SK-N-SH (cell line): ENCODE measurements around the gene ROMO1. TPM values are rescaled to one million over a fixed set of nuclear protein-coding genes. Genes with fewer than 3 reads are reported as not detected.

ENCODE experiments used
- CHD2 ChIP-seq: fragments of 150-350 bp; IDR thresholded peaks from 2 replicates; pipeline ENCODE4 v1.6.1; 2018; ENCODE audit warnings: low read length; ENCODE audit not compliant: partially characterized antibody
- EP300 ChIP-seq, 2 experiments: IDR thresholded peaks; 2 replicates each; pipeline versions ENCODE4 v1.4.0 to v1.6.1; 2012; ENCODE audit warnings: borderline replicate concordance in 1 of 2, low read depth in 1 of 2, low read length in 1 of 2
- FOSL2 ChIP-seq: IDR thresholded peaks from 2 replicates; pipeline ENCODE4 v1.4.0; 2012; ENCODE audit warnings: low read depth, mild to moderate bottlenecking, moderate library complexity, borderline replicate concordance
- FOXJ3 ChIP-seq: sonication (generic); formaldehyde crosslinking; IDR thresholded peaks from 2 replicates; pipeline ENCODE4 v1.5.1; 2020; ENCODE audit warnings: mild to moderate bottlenecking, missing genetic modification reagents
- GATA2 ChIP-seq: sonication (generic); formaldehyde crosslinking; IDR thresholded peaks from 2 replicates; pipeline ENCODE4 v1.5.0; 2020; ENCODE audit warnings: mild to moderate bottlenecking, missing genetic modification reagents
- MAX ChIP-seq: IDR thresholded peaks from 2 replicates; pipeline ENCODE4 v1.4.0; 2012; ENCODE audit warnings: low read depth
- MXI1 ChIP-seq: IDR thresholded peaks from 2 replicates; pipeline ENCODE4 v1.6.1; 2012; ENCODE audit warnings: mild to moderate bottlenecking, low read depth, low read length, improper control_type of control experiment
- PBX3 ChIP-seq: IDR thresholded peaks from 2 replicates; pipeline ENCODE4; 2012
- POLR2AphosphoS5 ChIP-seq: IDR thresholded peaks from 2 replicates; pipeline ENCODE4 v1.6.1; 2012; ENCODE audit warnings: low read depth, low read length
- RCOR1 ChIP-seq: fragments of 150-350 bp; IDR thresholded peaks from 2 replicates; pipeline ENCODE4 v1.6.1; 2017; ENCODE audit warnings: antibody characterized with exemption, low read length
- REST ChIP-seq: IDR thresholded peaks from 2 replicates; pipeline ENCODE4 v1.6.1; 2012; ENCODE audit warnings: mild to moderate bottlenecking, low read depth, low read length, moderate library complexity
- SMC3 ChIP-seq: IDR thresholded peaks from 2 replicates; pipeline ENCODE4 v1.6.1; 2012; ENCODE audit warnings: low read depth, low read length, improper control_type of control experiment
- TAF1 ChIP-seq: IDR thresholded peaks from 2 replicates; pipeline ENCODE4 v1.6.1; 2012; ENCODE audit warnings: low read depth, mild to moderate bottlenecking, low read length, moderate library complexity, borderline replicate concordance
- USF2 ChIP-seq: fragments of 150-350 bp; IDR thresholded peaks from 2 replicates; pipeline ENCODE4 v1.6.1; 2017; ENCODE audit warnings: antibody characterized with exemption, low read length, low read depth, borderline replicate concordance
- ZBTB33 ChIP-seq: IDR thresholded peaks from 2 replicates; pipeline ENCODE4 v1.4.0; 2012; ENCODE audit warnings: low read depth, borderline replicate concordance
- polyA plus RNA-seq, 3 experiments: library from polyadenylated mRNA; depleted of rRNA; stranded (reverse); fragments of >200 nt; gene quantifications; 2 replicates each; pipeline ENCODE4 v1.2.3, GENCODE V29; 2012

Gene ROMO1
- polyA plus RNA-seq, 1 of the 3 experiments (the other 2 are of a cell fraction), result 1,273 TPM

GRCh38 chr20:35741892-35742740, 42.9 kb downstream of the ROMO1 start, which contains the start of gene RBM39 (continued):
- TF ChIP-seq REST, result peak; percentile 74; the same call in 1 of the 2 replicates
- no peak for TF ChIP-seq USF2
- no peak for TF ChIP-seq SMC3
- peak; percentile 66 for TF ChIP-seq GATA2 (CRISPR knock-in tag)
- TF ChIP-seq EP300 (IDR thresholded peaks at IDR 0.05; ENCODE audit: borderline replicate concordance in 1 of 2, low read depth in 1 of 2, low read length in 1 of 2), result peak in 1 of 2 experiments; percentile 34; a peak in 1 of 4 replicates
- TF ChIP-seq RCOR1, result 0 out of 2 replicates have a peak, but pooled peaks have one; percentile 53
- peak; percentile 98 for TF ChIP-seq POLR2AphosphoS5
- peak; percentile 94 for TF ChIP-seq TAF1
- peak; percentile 100 for TF ChIP-seq CHD2
- TF ChIP-seq ZBTB33, result peak; percentile 100
- peak; percentile 72; the same call in 1 of the 2 replicates for TF ChIP-seq FOXJ3 (CRISPR knock-in tag)
- no peak for TF ChIP-seq FOSL2
- TF ChIP-seq MAX, result peak; percentile 91
- TF ChIP-seq MXI1, result peak; percentile 55; the same call in 1 of the 2 replicates
- peak; percentile 100 for TF ChIP-seq PBX3
